Breast epithelium (tissue), 3 donors: ENCODE results near the gene CACNA1I.

Experiments
- POLR2A ChIP-seq: fragments of 450-650 bp; IDR thresholded peaks from one replicate; pipeline ENCODE4 v1.6.1; 2016; ENCODE audit warnings: antibody characterized with exemption, mild to moderate bottlenecking, moderate library complexity
- POLR2AphosphoS5 ChIP-seq, 3 donors: sonication (generic); formaldehyde crosslinking; IDR thresholded peaks; one replicate each; pipeline ENCODE4 v1.6.1; 2017; ENCODE audit warnings: antibody characterized with exemption in 3 of 3
- TF ChIP-seq, protein P1 (sequence below), 3 donors: fragments of 450-650 bp; IDR thresholded peaks; one replicate each; pipeline ENCODE4 v1.5.1; 2016 to 2017; ENCODE audit warnings: antibody characterized with exemption in 3 of 3, mild to moderate bottlenecking in 3 of 3, moderate library complexity in 3 of 3

DNA sequence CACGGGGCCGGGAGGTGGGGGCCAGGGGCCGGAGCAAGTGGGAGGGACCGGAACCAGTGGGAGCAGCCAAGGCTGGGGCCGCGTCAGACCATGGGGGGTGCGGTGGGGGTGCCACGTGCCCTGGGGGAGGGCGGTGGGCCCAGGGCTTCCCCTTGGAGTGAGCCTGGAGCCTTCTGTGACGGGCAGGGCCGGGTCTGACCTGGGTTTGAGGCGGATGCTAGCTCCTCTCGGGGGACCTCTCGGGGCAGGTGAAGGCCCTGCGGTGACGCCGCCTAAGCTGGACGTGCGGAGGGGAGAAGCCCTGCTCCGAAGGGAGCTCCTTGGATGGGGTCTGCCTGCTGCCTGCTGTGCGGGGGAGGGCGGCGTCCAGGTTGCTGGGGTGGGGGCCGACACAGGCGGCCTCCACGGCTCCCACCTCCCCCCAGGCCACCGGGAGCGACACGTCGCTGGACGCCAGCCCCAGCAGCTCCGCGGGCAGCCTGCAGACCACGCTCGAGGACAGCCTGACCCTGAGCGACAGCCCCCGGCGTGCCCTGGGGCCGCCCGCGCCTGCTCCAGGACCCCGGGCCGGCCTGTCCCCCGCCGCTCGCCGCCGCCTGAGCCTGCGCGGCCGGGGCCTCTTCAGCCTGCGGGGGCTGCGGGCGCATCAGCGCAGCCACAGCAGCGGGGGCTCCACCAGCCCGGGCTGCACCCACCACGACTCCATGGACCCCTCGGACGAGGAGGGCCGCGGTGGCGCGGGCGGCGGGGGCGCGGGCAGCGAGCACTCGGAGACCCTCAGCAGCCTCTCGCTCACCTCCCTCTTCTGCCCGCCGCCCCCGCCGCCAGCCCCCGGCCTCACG, 115.0 kb downstream of the CACNA1I start:
- TF ChIP-seq POLR2A (no peak), POLR2AphosphoS5 (IDR thresholded peaks at IDR 0.05) (no peak)
- TF ChIP-seq, protein P1, sequence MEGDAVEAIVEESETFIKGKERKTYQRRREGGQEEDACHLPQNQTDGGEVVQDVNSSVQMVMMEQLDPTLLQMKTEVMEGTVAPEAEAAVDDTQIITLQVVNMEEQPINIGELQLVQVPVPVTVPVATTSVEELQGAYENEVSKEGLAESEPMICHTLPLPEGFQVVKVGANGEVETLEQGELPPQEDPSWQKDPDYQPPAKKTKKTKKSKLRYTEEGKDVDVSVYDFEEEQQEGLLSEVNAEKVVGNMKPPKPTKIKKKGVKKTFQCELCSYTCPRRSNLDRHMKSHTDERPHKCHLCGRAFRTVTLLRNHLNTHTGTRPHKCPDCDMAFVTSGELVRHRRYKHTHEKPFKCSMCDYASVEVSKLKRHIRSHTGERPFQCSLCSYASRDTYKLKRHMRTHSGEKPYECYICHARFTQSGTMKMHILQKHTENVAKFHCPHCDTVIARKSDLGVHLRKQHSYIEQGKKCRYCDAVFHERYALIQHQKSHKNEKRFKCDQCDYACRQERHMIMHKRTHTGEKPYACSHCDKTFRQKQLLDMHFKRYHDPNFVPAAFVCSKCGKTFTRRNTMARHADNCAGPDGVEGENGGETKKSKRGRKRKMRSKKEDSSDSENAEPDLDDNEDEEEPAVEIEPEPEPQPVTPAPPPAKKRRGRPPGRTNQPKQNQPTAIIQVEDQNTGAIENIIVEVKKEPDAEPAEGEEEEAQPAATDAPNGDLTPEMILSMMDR (IDR thresholded peaks at IDR 0.05): no peak
